Activated B cell treated with CpG ODN at 0.5 μM for 24 hours (primary cell): ENCODE results near the gene CPA3. TPM values are rescaled to one million over a fixed set of nuclear protein-coding genes. Genes with fewer than 3 reads are reported as not detected.
A peak's percentile ranks its signal among the peaks of the same experiment; 100 is the strongest.

Experiments
- ATAC-seq: fragments of 200-7000 bp; cut with Tn5 transposase; one replicate; pipeline ENCODE4 v1.10.0; 2021; ENCODE audit warnings: low read depth, mild to moderate bottlenecking, moderate library complexity
- CTCF ChIA-PET: fragments of 350-600 bp; sonication (Branson Sonifier 250); formaldehyde crosslinking; loops from one replicate; lab custom pipeline; 2021; ENCODE audit warnings: antibody characterized with exemption; lab: Charles Lee
- POLR2A ChIA-PET: fragments of 350-600 bp; sonication (Branson Sonifier 250); formaldehyde crosslinking; loops from one replicate; lab custom pipeline; 2021; ENCODE audit warnings: antibody characterized with exemption; lab: Charles Lee
- DNase-seq: peaks from one replicate; pipeline ENCODE4 v3.0.0; 2022
- H3K27ac Mint-ChIP-seq: one replicate; pipeline ENCODE4 v1.8.0; 2020; ENCODE audit warnings: mixed read lengths
- H3K27me3 Mint-ChIP-seq: one replicate; pipeline ENCODE4 v1.8.0; 2021; ENCODE audit warnings: mixed read lengths
- H3K36me3 Mint-ChIP-seq: one replicate; pipeline ENCODE4 v1.8.0; 2021; ENCODE audit warnings: low read depth, mixed read lengths
- H3K4me1 Mint-ChIP-seq: one replicate; pipeline ENCODE4 v1.8.0; 2021; ENCODE audit warnings: mixed read lengths
- H3K4me3 Mint-ChIP-seq: one replicate; pipeline ENCODE4 v1.8.0; 2020; ENCODE audit warnings: mild to moderate bottlenecking, mixed read lengths
- H3K9me3 Mint-ChIP-seq: one replicate; pipeline ENCODE4 v1.8.0; 2020; ENCODE audit warnings: mixed read lengths
- CTCF ChIP-seq: fragments of 200-600 bp; IDR thresholded peaks from one replicate; pipeline ENCODE4 v1.8.0; 2022; ENCODE audit warnings: antibody characterized with exemption, mild to moderate bottlenecking
- intact Hi-C: fragments of 100-400 bp; cut with micrococcal nuclease; formaldehyde crosslinking; loops from one replicate; pipeline ENCODE4 v1.15.1; 2024
- total RNA-seq: library from RNA; stranded (reverse); gene quantifications from 2 replicates; pipeline ENCODE4 v1.2.3, GENCODE V29; 2022

Gene CPA3
- total RNA-seq, 1 donor from 2014 or later, result not detected

- Mint-ChIP-seq H3K36me3 (no peaks in the 10 kb centered on the region), H3K4me3 (no peak overlapping the region), H3K27ac (no peak overlapping the region), H3K4me1 (no peaks in the 10 kb centered on the region), H3K27me3 (peaks cover 9% of the 10 kb centered on the region), H3K9me3 (no peaks in the 10 kb centered on the region)
- intact Hi-C loops, result no loop called here
- ChIA-PET POLR2A (no interaction called here), CTCF (interaction anchor here (0.9 kb wide), 1 partner anchor 94 kb away, joined by 3 read pairs; no protein-coding TSS in a partner anchor)
- DNase-seq (no peak), ATAC-seq (no peak)
- no peak for TF ChIP-seq CTCF
Observed at GRCh38 chr3:148857316-148857715, 7.8 kb upstream of the CPA3 start.

- Mint-ChIP-seq H3K4me1 (no peaks in the 10 kb centered on the region), H3K4me3 (no peak overlapping the region), H3K27me3 (peaks cover 9% of the 10 kb centered on the region), H3K9me3 (no peaks in the 10 kb centered on the region), H3K36me3 (no peaks in the 10 kb centered on the region), H3K27ac (no peak overlapping the region)
- intact Hi-C loops, result loop anchor here (1.0 to 10.0 kb wide), 3 partner anchors 82 to 263 kb away; partner anchors contain the start of gene HPS3
- ChIA-PET CTCF (interaction anchor here (0.9 to 2.4 kb wide), 4 partner anchors 9 to 85 kb away, joined by 3 to 15 read pairs (median 6); no protein-coding TSS in a partner anchor), POLR2A (no interaction called here)
- ATAC-seq, result peak; percentile 31
- peak; percentile 70 for TF ChIP-seq CTCF
- DNase-seq, result no peak
Observed at GRCh38 chr3:148861277-148861869, 3.7 kb upstream of the CPA3 start.

GRCh38 chr3:148863297-148863696 is 1.8 kb upstream of the CPA3 start:
- POLR2A ChIA-PET, result no interaction called here
- Mint-ChIP-seq H3K27me3 (peaks cover 7% of the 10 kb centered on the region), H3K9me3 (no peaks in the 10 kb centered on the region), H3K36me3 (no peaks in the 10 kb centered on the region), H3K27ac (no peak overlapping the region), H3K4me1 (no peaks in the 10 kb centered on the region), H3K4me3 (no peak overlapping the region)
- no peak for DNase-seq
- CTCF ChIA-PET, result interaction anchor here (0.7 to 2.4 kb wide), 3 partner anchors 13 to 80 kb away, joined by 3 to 15 read pairs (median 3); no protein-coding TSS in a partner anchor
- TF ChIP-seq CTCF, result no peak
- no peak for ATAC-seq
- intact Hi-C loops, result loop anchor here (10.0 kb wide), 1 partner anchor 262 kb away; the partner anchor contains the start of gene HPS3

- H3K4me3 Mint-ChIP-seq, result no peak overlapping the region
- peaks cover 7% of the 10 kb centered on the region for H3K27me3 Mint-ChIP-seq
- H3K36me3 Mint-ChIP-seq, result no peaks in the 10 kb centered on the region
- ATAC-seq, result no peak
- intact Hi-C loops, result loop anchor here (10.0 kb wide), 1 partner anchor 261 kb away; the partner anchor contains the start of gene HPS3
- DNase-seq, result no peak
- TF ChIP-seq CTCF, result no peak
- H3K9me3 Mint-ChIP-seq, result no peaks in the 10 kb centered on the region
- no peak overlapping the region for H3K27ac Mint-ChIP-seq
- no peaks in the 10 kb centered on the region for H3K4me1 Mint-ChIP-seq
- POLR2A ChIA-PET, result no interaction called here
- CTCF ChIA-PET, result interaction anchor here (0.7 to 1.5 kb wide), 2 partner anchors 14 to 80 kb away, joined by 3 read pairs; no protein-coding TSS in a partner anchor
Observed at GRCh38 chr3:148863814-148864213, 1.3 kb upstream of the CPA3 start.

- H3K27me3 Mint-ChIP-seq, result peaks cover 3% of the 10 kb centered on the region
- H3K4me1 Mint-ChIP-seq, result no peaks in the 10 kb centered on the region
- no peaks in the 10 kb centered on the region for H3K9me3 Mint-ChIP-seq
- H3K27ac Mint-ChIP-seq, result no peak overlapping the region
- ChIA-PET CTCF (no interaction called here), POLR2A (no interaction called here)
- ATAC-seq (no peak), DNase-seq (no peak)
- H3K36me3 Mint-ChIP-seq, result no peaks in the 10 kb centered on the region
- intact Hi-C loops, result loop anchor here (10.0 kb wide), 1 partner anchor 259 kb away; the partner anchor contains the start of gene HPS3
- no peak overlapping the region for H3K4me3 Mint-ChIP-seq
- no peak for TF ChIP-seq CTCF
Observed at GRCh38 chr3:148866261-148866660, 1.2 kb downstream of the CPA3 start.
